ENCODE measurements around the gene HOXC5.
"Not testable (repeated sequence)": the region's sequence is repeated elsewhere in the genome, so short reads cannot be mapped to it uniquely, and the experiment has no call there.

HOXC5 gene

DNA sequence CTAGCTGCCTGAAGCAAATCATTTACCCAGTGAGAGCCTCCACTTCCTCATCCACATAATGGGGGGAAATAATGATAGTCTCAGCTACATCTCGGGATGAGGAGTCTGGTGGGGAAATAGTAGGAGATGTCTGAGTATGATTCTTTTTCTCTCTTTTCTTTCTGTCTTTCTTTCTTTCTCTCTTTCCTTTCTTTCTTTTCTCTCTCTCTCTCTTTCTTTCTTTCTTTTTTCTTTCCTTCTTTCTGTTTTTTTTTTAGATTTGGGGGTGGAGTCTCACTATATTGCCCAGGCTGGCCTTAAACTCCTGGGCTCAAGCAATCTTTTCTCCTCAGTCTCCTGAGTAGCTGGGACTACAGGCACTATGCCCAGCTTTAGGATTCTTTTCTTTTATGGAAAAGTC, 33.6 kb downstream of the HOXC5 start:
- DNase-seq (ENCODE audit: low read depth), result no peak

DNA sequence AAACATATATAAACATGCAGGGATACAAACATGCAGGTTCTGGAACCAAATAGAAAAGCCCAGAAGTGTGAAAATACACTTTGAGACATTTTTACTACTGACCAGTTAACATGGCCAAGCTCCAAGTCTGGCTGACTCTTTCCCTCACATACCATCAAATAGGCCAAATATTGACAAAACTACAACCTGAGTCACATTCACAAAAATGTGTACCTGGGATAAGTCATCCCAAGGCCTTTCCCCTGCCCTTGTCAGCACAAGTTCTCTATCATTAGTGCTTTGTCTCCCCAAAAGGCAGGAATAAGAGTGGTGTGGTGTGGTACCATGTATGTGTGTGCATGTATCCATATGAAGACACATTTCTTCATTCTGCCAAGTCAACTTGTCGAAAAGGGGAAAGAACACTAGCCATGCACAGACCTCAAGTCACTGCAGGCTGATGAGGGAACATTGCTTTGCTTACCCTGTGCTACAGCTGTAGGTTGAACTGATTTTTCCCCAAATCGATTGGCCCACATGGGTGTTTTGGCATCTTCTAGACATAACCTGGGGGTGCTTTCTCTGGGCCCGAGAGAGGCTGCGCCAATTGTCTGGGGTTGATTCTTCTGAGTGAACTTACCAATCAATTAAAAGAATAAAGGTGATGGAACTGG, 35.7 kb downstream of the HOXC5 start:
- DNase-seq (ENCODE audit: low read depth), result no peak

DNA sequence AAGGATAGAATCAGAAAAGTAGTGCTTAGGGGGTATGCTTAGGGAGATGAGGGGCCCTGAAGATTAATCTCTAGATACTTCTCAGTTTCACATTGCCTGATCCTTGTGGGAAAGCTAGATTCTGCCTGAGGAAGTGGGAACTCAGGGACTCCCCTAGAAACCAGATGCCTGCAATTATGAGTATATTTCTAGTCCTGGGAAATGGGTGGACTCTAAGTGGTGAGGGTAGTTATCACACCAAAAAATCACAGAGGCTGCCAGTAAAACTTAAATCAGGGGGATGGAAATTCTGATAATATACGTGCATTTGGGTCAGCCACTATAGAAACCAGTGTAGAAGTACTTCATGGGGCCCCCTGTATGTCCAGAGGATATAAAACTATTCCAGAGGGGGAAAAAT, 39.1 kb downstream of the HOXC5 start:
- no peak for DNase-seq (ENCODE audit: low read depth)

DNA sequence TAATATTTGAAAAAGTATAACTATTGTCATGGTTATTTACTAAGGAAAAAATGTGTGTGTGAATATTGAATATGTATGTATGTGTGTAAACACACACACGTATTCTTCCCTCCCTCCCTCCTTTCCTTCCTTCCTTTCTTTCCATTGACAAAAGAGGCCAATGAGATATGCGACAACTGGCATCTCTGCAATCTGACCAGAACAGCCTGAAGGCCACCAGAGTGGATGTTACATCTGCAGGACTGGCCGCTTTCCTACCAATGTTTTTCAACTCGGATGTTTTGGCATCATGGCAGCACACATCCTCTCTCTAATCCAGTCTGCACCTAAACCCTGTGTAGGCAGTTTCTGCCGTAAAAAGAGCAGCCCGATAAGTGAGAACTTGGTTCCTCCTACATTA, 41.5 kb downstream of the HOXC5 start:
- DNase-seq (ENCODE audit: low read depth), result no peak

DNA sequence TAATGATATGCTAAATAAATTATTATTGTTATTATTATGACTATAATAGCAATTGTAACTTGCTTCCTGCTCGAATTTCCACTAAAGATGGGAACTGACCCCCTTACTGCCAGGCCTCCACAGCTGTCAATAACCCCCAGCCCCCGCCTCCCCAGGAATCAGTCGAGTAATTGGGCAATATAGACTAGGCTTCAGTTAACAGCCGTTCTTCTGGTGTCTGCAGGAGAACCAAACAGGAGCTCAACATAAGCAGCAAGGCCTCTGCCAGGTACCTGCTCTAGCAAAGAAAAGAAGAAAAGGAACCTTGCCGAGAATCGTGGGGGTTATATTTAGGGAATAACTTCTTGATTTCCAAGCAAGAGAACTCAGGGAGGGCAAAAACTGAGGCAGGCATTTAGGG, 42.6 kb downstream of the HOXC5 start:
- no peak for DNase-seq (ENCODE audit: low read depth)

DNA sequence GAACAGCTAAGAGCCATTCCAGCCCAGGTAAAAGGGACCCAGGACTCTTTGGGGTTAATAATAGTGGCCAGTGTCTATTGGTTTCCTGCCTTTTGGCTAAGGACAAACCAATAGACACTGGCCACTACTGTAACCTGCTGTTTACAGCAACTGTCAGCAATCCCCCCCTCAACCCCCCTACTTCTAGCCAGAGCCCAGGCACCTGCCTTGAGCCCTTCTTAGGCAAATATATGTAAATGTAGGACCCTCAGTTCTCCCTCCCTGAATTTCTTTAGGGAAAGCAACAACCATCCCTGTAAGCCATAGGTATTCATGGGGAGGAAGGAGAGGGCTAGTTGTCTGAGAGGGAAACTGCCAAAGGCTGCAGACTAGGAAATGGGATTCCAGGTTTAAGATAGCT, 43.1 kb downstream of the HOXC5 start:
- DNase-seq (ENCODE audit: low read depth), result no peak

DNA sequence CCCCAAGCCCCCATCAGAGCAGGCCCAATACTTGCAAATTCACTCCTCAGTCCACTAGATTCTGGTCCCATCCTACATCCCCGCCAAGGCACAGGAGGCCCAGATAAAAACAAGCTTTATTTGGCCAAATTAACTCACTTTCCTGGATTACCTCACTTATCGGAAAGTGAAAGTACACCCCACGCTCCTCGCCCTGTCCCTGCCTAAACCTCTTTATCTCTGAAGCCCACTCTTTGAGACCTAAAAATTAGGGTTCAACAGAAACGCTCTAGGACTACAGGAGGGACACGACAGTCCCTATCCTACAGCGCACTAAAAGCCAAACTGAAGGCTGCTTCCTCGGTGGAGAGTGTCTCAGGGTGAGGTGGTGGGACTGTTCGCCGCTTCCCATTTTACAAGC, 45.0 kb downstream of the HOXC5 start:
- not testable (repeated sequence) for DNase-seq (ENCODE audit: low read depth)

DNA sequence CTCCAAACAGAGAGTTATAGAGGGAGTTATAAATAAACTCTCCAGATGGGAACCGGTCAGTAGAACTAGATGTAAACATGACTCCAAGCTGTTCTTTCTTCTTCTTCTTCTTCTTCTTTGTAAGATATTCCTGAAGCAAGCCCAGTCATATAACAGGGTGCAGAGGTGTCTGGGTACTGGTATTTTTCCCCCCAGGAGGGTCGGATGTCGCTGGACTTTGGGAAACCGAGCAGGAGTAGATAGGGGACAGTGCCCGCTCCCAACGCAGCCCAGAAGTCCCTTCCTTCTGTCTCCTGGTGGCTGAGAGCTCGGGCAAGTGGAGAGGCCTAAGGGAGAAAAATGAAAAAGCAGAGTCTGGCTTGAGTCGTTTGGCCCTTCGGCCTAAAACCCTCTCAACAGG, 46.3 kb downstream of the HOXC5 start:
- DNase-seq (ENCODE audit: low read depth), result not testable (repeated sequence)

DNA sequence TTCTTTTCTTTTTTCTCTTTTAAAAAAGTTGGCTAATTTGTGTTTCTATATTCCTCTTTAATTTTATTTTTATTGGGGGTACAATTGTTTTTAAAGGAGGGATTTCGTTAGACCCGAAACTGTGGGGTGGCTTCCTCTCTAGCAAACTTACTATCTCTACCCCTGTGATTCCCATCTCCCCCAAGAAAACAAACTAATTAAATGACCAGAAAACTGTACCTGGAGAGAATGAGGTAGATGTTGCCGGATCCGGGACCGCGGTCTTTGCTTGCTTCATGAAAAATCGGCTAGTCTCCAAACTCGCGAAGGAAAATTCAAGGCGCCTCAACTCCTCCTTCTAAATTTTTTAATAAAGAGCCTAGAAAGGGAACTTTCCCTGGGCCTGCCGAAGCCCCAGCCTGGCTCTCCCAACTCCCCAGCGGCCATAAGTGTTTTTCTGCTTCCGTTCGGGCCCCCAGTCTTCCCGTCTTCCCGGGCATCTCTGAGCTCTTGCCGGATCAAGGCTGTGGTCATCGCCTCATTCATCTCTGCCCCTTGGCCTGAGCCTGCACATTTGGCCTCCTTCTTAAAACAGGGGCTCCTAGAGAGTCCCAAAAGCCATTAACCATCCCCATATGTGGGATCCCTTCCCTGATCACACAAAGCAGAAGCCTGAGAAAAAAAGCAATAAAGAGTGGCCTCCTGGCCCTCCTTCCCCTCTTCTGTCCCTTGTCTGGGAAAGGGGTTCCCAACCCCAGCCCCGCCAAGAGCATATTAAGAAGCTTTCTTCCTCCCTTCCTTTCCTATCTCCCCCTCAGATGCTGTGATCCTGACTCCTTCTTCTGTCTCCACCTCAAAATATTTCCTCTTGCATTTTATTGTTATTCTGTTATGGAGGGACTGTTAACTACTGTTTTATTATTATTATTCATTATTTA, 47.4 kb downstream of the HOXC5 start:
- DNase-seq (ENCODE audit: low read depth), result not testable (repeated sequence)

DNA sequence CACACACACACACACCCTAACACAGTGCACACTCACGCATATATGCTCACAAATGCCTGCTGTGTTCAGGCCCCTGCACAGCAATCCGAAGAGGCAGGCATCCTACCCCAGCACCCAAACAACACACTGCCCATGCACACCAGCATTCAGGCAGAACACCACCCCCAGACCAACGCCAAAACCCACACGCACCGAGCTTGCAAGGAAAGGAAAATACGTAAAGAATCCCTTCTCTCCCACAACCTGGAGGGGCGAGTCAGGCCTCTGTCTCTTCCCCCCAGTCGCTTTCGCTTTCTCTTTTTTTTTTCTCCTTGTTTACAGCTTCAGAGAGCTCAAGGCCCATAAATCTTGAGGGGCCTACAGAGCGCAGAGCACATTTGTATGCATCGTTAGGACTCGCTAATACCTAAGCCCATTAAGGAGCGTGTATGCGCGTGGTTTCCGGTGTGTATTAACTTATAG, 48.2 kb downstream of the HOXC5 start:
- not testable (repeated sequence) for DNase-seq (ENCODE audit: low read depth)

DNA sequence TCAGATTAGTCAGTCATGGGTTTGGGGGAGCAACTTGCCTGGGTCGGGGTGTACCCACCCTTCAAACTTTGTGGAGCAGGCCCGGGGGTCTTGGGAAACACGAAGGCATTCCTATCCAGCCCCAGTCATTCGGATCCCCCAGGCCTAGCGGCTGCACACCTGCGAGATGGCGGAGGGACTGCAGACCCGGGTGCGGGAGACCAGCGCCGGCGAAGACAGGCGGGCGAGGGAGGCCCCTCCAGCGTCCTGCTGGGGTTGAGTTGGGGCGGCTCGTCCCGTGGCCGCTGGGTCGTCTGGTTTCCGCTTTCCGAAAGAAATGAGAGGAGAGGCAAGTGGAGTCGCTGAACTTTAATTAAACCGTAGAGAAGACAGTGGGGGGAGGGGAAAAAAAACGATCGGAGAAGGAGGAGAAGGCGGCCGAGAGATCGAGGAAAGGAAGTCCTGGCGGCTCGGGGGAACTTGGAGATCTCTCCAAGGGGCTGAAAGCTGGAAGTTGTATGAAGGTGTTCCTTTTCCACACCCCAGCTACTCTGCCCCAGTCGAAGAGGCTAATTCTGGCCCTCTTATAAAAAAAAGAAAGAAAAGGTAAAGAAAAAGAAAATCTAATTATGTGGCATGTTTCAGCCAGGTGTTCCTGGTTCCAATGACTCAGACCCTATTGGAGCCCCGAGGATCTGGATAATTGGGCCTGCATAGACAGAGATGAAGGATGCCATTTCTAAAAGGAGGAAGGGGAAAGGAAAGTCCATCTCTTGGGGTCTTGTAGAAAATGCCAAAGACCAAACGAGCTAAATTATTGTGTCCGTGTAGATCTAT, 48.9 kb downstream of the HOXC5 start:
- not testable (repeated sequence) for DNase-seq (ENCODE audit: low read depth)

DNA sequence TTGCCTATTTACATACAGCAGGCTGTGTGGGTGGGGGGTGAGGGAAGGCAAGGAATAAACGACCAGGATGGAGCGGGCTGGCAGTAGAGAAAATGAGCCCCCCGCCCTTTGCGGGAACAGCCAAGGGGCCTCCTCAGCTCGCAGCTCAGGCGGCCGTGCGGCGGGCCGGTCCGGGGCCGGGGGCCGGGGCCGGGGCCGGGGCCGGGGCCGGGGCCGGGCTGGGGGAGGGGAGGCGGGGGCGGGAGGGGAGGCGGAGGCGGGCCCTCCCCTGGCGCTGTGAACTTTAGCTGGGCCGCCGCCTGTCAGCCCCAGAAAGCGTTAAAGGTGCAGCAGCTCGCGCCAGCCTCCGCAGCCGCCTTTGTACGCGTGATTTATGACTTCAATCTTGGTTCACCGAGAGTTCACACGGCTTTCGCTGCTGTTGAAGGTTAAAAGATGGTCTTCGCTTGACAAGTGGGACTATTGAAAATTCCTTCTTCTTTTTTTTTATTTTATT, 49.6 kb downstream of the HOXC5 start:
- no peak for DNase-seq (ENCODE audit: low read depth)

All from activated T-helper 9 cell treated with anti-CD3 and anti-CD28 coated beads, Interleukin-2, amount 50 U/mL, for 16 hours (primary cell).